Raji (cell line): ENCODE data around the gene NR3C1.

Source experiments
- POLR2A ChIP-seq: IDR thresholded peaks from 2 replicates; pipeline ENCODE4 v1.6.1; 2011; ENCODE audit warnings: low read depth, low read length, control low read depth; ENCODE audit not compliant: insufficient read depth

The NR3C1 gene

GRCh38 chr5:143364061-143364460 lies 39.4 kb downstream of the NR3C1 start:
- TF ChIP-seq POLR2A = no peak

GRCh38 chr5:143362664-143363227 lies 40.7 kb downstream of the NR3C1 start:
- TF ChIP-seq POLR2A = no peak

- TF ChIP-seq POLR2A = no peak
Measured at GRCh38 chr5:143361438-143361837, 42.0 kb downstream of the NR3C1 start.

- no peak for TF ChIP-seq POLR2A
Measured at GRCh38 chr5:143360755-143361154, 42.7 kb downstream of the NR3C1 start.

DNA sequence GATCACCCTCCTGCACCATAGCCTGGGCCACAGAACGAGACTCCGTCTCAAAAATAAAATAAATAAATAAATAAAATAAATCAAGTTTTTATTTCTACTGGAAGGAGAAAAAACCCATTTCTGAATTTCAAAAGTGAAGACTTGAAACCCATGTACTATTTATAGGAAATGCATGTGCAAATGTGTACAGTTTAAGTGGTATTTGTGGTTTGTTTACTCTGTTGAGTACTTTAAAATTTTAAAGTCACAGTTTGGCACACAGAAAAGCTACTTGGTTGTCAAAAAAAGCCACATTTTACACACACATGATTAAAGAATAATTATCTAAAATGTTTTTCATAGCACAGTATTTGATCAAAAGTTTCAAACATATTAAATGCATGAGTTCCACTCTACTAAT lies 43.6 kb downstream of the NR3C1 start:
- no peak for TF ChIP-seq POLR2A

DNA sequence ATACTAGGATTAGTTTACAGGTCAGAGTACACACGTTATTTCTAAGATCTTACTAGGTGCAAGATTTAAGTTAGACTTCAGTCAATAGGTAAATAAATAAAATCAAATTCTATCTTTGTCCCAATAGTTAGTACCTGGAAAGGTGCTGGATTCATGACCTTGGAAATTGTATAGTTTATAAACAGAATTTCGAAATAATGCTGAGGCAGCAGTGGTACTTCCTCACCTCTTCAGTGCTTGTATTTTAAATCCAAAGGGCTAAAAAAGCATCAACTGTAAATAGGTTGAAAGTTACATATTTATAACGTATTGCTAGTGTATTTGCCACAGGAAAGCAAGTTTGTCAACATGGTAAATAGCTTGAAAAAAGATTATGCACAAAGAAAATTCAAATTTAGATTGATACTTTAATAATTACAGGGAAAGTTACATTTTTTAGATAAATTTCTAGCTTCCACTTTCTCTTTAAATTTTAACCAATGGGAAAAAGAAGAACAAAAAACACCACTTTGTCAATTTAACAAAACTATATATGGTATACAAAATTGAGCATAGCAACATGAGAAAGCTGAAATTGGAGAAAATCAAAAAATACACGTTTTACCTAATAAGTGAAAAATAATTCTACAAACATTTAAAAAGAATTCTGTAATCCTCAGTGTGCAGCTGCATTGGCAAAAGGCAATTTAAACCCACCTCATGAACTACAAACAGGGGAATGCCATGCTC lies 46.5 kb downstream of the NR3C1 start:
- no peak for TF ChIP-seq POLR2A

DNA sequence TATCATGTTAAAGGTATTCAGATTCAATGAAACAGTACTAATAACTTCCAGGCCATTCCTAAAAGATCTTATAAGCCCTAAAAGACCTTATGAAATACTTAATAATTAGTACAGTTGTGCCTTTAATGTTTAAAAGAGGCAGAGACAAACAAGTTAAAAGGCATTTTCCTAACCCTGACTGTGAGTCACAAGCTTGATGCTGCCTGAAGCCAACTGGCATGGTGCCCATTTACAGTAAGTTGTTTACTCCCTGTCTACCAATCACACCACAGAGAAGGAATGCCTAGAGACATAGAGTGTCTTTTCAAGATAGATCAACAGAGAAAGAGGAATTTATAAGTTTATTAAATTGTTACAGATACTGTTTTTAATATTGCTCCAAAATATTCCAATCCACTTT lies 47.8 kb downstream of the NR3C1 start:
- no peak for TF ChIP-seq POLR2A

DNA sequence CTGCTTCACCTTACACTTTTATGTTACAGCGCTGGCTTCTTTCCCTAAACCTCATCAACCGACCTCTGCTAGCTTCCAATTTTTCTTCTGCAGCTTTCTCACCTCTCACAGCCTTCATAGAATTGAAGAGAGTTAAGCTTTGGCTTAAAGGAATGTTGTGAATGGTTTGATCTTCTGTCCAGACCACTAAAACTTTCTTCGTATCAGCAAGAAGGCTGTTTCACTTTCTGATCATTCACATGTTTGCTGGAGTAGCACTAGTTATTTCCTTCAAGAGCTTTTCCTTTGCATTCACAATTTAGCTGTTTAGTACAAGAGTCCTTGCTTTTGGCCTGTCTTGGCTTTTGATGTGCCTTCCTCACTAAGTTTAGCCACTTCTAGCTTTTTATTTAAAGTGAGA lies 49.5 kb downstream of the NR3C1 start:
- no peak for TF ChIP-seq POLR2A

GRCh38 chr5:143352691-143353090 lies 50.8 kb downstream of the NR3C1 start:
- no peak for TF ChIP-seq POLR2A

DNA sequence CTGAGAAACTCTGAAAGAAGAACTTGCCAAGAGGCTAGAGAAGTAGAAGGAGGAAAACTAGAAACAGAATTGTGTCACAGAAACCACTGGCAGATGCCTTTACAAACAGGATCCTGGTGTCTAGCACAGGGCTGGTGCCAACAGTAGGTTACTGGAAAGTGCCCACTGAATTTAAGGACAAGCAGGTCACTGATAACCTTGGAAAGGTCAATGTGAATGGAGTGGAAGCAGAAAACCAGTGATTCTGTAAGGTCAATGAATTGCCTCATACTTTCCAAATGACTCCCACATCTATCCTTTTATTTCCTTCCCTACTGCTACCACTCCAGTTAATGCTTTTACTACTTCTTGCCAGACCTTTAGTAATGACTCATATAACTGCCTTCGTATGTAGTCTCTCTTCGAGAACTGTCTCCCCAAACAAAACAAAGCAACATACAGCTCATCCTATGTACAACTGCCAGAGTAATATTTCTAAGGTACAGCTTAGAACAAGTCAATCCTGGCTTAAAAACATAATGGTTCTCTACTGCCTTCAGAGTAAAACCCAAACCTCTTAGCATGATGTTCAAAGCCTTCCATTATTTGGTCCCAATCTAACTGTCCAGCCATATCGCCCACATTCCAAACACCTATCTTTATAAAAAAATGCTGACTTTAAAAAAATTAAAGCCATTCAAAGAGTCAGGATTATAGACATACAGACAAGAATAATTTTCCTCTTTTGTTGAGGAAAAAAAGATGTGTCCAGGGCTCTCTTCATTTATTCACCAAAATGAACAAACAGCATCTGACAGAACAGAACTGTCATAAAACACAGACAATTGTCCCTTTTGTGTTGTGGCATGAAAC lies 52.5 kb downstream of the NR3C1 start:
- no peak for TF ChIP-seq POLR2A

DNA sequence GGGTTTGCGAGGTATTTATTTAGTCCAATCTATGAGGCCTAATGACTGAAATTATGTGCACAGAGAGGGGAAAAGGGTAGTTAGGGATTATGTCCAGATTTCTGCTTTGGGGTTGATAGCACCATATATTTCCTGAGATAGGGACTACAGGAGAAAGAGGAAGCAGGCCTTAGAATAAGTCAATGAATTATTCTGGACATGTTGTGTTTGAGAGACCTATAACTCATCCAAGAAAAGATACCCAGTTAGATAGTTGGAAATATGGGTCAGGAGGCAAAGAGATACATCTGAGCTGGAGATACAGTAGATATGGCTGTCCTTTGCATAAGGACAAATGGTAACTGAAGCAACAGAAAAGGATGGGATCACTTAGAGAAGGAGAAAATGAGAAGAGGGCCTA lies 53.1 kb downstream of the NR3C1 start:
- no peak for TF ChIP-seq POLR2A

DNA sequence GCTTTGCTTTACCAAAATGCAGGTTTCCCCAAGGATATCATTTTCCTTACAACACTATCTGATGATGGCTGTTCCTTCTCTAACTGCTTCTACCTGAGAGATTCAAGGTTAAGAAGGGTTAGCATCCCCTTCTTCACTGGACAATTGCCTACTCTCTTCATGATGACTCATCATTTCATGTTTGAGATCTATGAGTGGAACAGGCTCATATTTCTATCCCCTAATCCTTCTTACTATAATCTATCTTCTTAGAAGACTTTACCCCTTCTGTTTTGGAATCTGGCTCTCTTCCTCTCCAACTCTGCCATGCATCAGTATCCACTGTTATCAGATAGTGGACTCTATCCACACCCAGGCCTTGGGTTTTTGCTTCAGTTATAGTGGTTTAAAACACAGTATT lies 54.3 kb downstream of the NR3C1 start:
- no peak for TF ChIP-seq POLR2A

- no peak for TF ChIP-seq POLR2A
Measured at GRCh38 chr5:143347698-143348344, 55.7 kb downstream of the NR3C1 start.

DNA sequence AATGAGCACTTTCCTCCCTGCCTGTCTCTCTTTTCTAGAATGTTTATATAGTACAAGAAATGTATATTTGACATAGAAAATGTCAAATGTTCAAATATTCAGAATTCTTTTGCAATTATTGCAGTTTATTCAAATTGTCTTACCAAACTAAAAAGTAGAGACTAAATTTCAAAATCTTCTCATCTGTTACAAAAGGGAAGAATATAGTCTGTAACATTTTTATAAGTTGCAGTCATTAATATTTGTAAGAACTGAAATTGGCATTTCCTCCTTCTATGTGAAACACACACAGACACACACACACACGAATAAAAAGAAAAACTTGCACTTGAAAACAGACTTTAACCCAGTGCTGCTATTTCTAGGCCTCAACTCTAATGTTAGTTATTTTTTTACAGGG lies 56.4 kb downstream of the NR3C1 start:
- TF ChIP-seq POLR2A = no peak

- no peak for TF ChIP-seq POLR2A
Measured at GRCh38 chr5:143345671-143346440, 57.6 kb downstream of the NR3C1 start.
